IPS DF 19.7 (cell line): Measurements from ENCODE around the gene PTPRD.

Experiments used
- DNase-seq: peaks from one replicate; pipeline ENCODE4 v3.0.0-alpha.2; 2013; ENCODE audit warnings: low read depth, low spot score

The PTPRD gene

DNA sequence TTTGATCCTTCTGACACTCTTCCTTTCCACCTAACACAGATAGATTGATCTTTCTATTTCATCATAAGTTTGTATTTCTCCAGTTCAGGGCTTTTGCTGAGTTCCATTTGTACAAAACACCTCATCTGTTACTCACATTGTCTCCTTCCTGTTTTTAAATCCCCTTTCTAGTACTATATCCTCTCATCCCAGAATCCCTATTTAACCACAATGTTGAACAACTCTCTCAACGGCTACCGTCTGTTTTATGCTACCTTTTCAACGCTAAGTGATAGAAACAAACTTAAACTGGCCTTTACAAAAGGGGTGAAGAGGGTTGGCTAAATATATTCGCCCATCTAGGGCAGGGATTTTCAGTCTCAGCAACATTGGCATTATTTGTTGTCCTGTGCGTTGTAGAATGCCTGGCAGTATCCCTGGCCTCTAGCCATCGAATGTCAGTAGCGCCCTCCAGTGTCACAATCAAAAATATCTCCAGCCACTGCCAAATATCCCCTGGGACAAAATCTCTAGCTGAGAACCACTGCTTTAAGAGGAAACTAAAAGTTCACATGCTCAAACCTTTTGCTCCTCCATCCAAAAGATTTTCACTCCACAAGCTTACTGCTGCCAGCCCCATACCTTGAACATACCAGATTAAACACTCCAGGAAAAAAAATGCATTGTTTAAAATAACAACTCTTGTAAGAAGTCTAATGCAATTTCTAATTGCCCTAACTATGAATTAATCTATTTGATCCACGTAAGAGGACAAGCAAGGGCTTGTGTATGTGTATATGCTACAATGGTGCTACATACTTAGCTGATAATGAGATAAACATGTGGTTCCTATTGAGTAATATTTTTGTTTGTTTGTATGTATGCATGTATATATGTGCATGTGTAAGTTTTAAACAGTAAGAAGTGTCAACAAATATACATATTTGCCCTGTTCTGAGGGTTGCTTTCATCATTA lies 344.0 kb downstream of the PTPRD start:
- peak; percentile 12 for DNase-seq

DNA sequence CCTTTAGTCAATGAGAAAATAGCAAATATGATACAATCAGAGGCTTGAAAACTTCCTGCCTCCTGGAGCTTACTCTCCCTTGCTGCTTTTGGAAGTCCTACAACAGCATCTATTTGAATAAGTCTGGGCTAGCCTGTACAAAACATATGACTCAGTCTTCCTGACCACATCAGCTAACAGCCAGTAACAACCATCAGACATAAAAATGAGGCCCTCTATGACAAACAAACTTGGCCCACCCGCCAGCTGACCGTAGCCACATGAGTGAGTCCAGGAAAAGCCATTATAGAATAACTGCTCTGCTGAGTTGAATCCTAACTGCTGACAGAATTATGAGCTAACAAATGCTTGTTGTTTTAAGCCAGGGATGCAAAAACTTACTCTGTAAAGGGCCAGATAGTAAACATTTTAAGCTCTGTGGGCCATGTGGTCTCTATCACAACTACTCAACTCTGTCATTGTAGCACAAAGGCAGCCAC lies 347.6 kb downstream of the PTPRD start:
- DNase-seq: no peak

DNA sequence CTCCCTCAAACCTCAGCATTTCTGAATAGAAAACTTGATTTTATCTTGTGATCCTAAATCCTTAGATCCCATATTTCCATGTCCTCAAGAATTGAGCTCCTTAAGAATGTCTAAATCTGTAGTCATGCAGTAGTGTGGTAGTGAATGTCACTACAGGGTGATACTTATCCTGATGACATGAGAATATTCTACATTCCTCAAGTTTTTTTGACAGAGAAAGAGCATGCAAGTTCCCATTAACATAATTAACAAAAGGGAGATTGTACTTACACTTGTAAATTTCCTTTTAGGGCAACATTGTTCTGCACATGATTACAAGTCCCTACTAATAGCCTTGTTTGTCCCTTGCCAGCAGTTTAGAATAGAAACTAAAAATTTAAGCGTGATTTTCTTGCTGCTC lies 352.3 kb downstream of the PTPRD start:
- no peak for DNase-seq

DNA sequence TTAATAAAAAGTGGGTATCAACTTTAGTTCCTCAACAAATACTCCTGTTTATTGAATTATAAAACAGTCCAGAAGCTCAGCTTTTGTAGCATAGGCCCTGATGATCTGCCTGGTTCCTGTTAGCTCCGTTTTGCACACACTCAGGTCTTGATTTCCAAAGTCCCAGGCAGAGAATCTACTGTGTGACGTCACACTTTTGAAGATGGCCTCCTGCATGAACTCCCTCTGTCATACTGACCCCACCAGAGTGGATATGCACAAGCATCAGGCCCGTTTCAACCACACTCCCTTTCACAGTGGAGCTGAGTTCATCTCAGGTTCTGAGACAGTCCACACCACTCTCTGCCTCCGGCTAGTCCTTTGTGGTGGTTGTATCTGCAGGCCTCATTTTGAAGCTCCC lies 353.1 kb downstream of the PTPRD start:
- DNase-seq: no peak

DNA sequence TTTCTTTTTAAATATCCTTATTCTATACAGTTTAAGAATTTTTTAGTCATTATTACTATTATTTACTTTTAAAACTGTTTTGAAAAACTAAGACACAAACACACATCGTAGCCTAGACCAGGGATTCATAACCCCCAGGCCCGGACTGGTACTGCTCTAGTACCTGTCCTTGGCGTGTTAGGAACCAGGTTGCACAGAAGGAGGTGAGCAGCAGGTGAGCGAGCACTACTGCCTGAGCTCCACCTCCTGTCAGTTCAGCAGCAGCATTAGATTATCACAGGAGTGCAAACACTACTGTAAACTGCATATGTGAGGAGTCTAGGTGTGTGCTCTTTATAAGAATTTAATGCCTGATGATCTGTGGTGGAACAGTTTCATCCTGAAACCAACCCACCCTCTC lies 357.0 kb downstream of the PTPRD start:
- DNase-seq: no peak

DNA sequence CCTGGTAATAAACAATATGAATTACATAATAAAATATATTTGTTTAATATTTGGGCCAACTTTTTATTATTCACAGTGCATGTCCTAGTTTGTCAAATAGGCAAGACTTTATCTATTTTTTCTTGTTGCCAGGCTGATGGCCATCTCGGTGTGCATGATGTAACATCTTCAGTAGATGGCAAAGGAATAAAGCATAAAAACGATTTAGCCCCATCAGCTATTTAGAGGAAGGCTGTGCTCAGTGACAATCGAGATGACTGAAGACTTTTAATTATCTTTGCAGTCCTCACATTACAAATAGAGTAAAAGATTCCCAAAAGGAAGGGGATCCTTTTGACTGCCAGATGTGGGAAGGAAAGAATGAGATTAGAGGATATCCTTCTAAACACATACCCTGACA lies 358.5 kb downstream of the PTPRD start:
- no peak for DNase-seq

DNA sequence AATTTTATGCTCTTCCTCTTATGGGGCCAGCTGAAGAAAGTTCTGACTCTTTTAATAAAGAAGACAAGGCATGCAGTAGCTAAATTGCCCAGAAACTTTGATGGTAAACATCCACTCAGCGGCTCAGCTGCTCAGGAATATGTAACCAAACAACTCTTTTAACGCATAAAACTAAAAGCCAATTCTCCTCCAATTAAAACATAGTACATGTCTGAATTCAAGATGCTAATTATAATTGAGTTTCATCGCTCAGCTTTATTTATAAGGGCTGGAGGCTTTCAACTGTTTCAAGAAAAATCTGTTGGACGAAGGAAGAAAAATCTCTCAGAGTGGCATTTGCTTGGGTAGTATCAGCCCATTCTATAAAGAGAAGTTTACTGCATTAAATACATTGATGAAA lies 359.5 kb downstream of the PTPRD start:
- no peak for DNase-seq

DNA sequence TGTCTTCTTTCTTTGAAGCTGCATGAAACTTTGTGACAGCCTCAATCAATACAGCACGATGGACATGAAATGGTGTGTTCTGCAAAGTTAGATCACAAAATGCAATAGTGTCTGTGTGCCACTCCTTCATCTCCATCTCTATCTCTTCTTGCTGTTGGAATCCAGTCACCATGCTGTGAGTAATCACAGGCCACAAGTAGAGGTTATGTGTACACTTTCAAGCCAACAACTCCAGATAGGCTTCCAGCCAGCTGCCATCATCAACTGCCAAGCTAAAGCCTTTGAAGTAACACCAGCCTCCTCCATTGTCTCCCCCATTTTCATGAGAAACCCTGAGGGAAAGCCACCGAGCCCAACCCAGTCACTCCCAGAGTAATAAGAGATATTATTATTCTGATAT lies 360.6 kb downstream of the PTPRD start:
- no peak for DNase-seq

DNA sequence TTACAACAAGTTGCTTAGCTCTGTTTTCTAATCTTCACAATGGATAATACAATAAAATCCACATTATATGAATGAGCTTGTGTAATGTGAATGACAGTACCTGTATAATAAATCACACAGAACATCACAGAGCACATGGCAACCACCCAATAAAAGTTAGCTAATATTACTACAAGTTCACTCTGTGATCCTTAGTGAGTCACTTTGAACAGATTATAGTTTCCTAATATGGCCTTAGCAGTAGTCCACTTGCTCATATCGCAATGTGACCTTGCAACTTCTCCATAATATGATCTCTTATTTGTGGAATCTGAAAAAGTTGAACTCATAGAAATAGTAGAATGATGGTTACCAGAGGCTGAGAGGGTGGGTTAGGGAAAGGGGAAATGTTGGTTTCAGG lies 361.3 kb downstream of the PTPRD start:
- DNase-seq: no peak

DNA sequence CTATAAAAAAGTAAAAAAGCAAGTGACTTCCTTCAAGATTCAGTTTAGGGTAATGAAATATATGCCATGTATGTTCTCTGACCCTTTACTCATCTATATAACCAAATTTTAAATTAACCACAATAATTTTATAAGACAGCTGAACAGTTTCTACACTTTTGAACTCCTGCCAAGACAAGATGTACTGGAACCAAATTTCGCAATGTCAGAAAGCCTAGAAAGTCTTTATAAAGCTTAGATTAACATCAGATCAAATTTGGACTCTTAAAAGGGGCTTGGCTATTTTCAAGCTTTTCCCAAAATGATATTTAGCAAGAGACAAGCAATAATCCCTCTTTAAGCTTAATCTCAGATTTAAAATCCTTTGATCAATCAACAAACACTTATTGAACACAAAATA lies 362.6 kb downstream of the PTPRD start:
- DNase-seq: no peak

DNA sequence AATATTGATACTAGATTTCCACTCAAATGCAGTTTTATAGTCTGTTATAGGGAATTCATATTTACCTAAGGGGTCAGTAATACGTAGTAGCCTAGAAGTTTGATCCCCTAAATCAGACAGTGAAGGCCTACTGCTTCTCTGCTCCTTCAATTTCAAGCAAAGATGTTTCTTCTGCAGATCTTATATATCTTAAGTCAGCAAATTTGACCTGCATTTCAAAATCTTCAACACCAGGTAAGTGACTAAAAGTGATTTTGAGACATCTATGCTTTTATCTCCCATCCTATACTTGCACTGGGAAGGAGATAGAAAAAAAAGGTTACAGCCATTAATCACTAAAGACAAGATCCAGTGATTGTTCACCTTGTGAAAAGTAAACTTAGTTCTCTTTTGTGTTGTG lies 363.9 kb downstream of the PTPRD start:
- no peak for DNase-seq

DNA sequence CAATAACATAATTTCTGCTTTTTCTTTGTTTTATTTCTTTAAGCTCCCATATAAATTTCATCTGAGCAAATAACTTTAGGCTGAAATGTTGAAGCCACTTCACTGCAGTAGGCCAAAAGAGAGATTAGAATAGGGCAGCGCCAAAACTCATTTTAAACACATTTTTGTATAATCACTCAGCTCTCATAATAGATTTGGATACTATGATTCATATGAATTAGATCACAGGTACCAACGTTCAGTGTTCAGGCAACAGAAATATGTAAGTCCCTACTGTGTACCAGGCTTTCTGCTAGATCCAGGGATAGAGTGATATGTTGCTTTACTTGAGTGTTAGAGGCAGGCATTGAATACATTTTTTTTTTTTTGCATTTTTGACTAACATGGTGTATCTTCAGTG lies 370.5 kb downstream of the PTPRD start:
- DNase-seq: no peak

DNA sequence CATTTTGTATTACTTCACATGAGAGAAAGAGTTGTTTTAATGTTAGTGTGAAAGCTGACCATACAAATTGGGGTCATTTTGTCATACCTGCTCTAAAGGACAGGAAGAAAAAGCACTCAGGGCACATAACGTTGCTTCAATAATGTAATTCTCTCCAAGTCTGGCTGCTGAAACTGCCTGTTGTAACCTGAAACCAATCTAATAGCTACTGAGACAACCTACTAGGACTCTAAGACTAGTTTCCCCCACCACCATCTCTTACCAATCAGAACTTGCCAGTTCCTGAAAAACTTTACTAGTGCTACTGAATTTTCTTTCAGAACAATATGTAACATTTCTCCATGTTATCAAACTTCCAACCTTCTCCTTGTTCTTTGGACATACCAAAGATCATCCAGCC lies 374.7 kb downstream of the PTPRD start:
- no peak for DNase-seq

DNA sequence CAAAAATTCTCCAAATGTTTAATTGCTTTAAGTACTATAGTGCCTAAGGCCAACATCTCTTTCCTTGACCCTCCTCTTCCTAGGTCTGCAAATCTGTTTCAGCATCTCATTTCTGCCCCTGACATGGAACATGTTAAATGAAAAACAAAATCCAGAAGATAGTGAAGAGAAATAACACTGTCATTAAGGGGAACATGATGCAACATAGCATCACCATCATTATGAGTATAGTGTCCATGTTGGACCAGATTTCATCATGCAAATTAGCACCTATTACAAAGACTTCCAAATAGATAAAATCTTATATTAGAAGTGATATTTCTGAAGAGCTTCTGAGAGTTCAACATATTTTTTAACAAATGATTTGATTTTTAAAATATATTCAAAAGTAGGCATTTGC lies 375.2 kb downstream of the PTPRD start:
- DNase-seq: no peak

DNA sequence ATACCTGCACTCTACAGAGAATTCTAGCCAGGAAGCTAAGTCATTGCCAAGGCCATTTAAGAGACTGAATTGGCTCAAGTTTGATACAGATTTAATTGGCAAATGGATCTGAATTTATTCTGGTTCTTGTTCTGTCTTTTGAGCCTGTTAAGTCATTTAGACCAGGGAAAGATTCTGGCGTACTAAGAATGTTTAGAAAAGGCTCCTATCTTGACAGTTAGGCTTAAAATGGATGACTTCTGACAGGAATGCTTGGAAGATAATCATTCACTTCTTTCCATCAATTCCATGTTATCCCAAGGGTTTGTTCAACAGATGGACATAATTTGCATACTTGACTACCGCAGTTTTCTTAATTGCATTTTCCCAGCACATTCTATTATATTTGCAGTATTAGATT lies 376.6 kb downstream of the PTPRD start:
- no peak for DNase-seq

DNA sequence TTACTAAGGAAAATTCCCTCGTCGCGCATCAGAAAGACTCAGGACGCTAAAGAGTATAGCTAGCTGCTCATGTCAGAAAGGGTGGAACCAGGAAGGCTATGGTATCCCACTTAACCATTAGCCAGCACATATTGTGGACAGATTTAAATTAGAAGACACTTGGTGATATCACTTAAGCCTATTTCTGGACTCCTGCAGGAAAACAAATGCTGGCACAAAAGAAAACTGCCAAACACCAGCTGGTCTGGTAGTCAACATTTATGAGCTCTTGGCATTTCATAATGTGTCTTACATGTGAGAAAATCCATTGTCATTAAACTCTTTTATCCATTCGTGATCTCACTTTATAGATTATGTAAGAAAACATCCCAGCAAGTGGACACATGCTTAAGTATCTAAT lies 377.4 kb downstream of the PTPRD start:
- DNase-seq: no peak

DNA sequence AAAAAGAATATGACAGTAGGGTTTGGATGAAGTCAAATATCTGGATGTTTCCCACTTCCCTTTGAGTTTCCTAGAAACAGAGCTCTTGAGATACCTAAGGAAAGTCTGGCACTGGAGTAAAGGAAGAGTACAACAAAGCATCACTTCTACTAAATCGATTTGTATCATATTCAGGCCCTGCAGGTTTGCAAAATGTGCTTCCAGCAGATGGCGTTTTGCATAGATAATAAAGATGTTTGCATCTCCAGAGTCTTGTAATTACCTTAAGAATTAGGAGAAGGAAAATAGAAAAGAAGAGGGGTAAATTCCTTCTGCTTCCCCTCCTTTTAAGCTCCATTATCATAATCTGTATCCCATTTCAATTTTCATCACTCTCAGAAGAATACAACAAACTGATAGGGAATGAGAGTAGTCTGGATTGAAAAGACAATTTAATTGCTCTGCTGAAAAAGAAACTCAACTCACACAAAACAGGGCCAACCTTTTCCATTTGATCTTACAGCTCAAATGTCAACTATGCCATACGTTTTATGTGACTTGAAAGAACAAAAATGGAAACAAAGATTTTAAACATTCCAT lies 380.4 kb downstream of the PTPRD start:
- no peak for DNase-seq

DNA sequence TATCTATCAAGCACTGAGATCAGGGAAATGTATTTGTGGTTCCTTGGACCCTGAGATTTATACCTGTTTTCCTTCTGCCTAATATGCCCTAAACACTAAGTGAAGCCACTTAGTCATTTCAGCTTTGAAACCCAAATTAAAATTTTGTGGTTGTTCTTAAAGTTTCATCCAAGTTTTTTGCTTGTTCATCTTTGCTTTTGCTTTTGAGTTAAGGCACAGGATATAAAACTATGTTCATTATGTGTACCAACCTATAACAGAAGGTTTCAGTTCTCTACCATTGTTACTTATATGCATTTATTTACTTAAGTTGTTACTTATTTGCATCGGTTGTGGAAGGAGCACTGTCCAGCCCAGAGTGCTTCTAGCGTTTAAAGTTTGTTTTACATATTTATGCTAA lies 382.3 kb downstream of the PTPRD start:
- no peak for DNase-seq

DNA sequence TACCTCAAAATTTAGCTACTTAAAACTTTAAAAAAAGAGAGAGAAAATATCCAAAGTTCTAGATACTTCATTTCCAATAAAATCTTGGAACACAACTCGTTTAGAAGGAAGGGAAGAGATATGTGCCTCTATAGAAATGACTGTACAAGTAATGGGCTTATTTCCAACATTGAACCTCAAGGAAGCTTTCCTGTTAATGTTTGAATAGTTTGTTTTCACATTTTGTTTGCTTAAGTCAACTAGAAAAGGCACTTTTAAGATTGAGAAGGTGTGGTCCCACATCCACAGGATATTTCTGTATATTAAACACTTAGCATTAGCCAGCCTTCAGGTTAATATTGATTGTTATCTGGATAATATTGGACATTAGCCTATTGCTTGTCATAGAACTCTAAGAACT lies 384.7 kb downstream of the PTPRD start:
- no peak for DNase-seq

DNA sequence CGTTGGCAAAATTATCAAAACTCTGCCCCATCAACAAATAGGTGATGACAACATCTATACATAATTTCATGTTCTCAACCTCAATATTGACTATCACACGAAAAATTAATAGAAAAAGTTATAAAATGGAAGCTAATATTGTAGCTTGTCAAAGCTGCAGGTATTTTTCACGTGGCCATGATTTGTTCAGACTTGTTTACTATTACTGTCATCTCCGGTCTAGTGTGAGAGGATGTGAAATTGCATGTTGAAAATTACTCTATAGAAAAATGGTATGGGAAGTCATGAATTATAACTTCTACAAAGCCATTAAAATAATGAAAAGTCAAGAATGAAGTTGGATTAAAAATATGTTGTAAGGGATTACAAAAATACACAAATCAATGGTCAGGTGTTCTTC lies 385.8 kb downstream of the PTPRD start:
- DNase-seq: no peak

DNA sequence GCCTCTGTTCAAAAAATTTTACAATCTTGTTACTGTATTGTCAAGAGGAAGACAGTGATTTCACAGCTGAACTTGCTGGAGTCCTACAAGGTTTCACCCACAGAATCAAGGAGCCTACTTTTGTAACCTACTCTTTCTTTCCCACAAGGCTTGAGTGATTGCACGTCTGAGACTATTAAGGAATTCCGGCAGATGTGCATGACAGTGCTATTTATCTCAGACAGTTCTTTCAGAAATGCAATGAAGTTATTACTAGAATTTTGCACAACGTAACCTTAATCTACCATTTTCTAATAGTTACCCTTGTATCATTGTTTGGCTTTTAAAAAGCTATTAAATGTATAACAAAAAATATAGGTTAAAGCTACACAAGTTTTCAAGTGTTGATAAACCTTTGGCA lies 400.1 kb downstream of the PTPRD start:
- no peak for DNase-seq

DNA sequence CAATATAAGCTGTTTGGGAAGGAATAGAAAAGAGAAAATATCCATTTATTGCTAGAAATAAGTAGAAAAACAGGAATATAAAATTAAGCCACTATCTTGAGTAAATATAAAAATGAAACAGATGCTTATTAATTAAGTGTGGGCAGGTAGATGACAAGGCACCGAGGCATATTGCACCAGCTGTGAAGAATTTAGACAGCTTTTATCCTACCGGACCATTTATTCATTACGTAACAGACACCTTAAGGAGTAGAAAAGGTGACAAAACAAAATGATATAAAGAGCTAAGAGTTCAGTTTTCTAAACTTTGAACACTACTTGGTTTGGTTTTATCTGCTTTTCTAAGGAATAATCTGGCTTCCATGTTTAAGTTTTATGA lies 404.1 kb downstream of the PTPRD start:
- DNase-seq: no peak

DNA sequence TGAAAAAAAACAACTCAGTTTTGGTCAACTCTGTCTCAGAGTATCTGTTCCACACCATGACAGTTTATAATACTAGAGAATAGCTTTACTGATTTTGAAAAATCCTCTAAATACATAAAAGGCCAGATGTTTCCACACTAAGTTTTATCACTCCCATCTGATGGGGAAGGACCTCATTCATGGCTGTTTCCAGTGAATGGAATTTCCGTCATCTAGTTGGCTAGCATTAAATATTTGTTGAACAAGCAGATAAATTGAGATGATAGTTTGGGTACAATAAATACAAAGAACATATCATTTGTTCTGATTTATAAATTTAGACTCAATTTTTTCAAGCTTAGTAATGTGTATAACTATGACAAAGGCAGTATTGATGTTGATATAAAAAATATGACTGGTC lies 408.5 kb downstream of the PTPRD start:
- no peak for DNase-seq
